H9 (cell line): ENCODE measurements around the gene APOC1. TPM values are rescaled to one million over a fixed set of nuclear protein-coding genes. Genes with fewer than 3 reads are reported as not detected.

Experiments used
- DNase-seq: peaks from one replicate; pipeline ENCODE4 v3.0.0-alpha.2; 2017
- H2AFZ ChIP-seq: one replicate; pipeline ENCODE4 v1.6.1; 2013; ENCODE audit warnings: mild to moderate bottlenecking, low read length, control low read depth, moderate library complexity
- H2AK5ac ChIP-seq: 2 replicates; pipeline ENCODE4 v1.6.1; 2013; ENCODE audit warnings: low read length, control low read depth, mixed read lengths; ENCODE audit not compliant: insufficient read length
- H2BK120ac ChIP-seq: one replicate; pipeline ENCODE4 v1.6.1; 2013; ENCODE audit warnings: low read depth, mild to moderate bottlenecking, low read length, control low read depth, inconsistent platforms; ENCODE audit not compliant: poor library complexity, severe bottlenecking
- H2BK12ac ChIP-seq: 2 replicates; pipeline ENCODE4 v1.6.1; 2013; ENCODE audit warnings: low read length, control low read depth, mixed read lengths, low read depth; ENCODE audit not compliant: insufficient read length
- H2BK15ac ChIP-seq: 2 replicates; pipeline ENCODE4 v1.6.1; 2013; ENCODE audit warnings: low read depth, low read length, control low read depth
- H2BK20ac ChIP-seq: one replicate; pipeline ENCODE4 v1.6.1; 2013; ENCODE audit warnings: low read depth, mild to moderate bottlenecking, low read length, control low read depth, inconsistent platforms; ENCODE audit not compliant: poor library complexity, severe bottlenecking
- H2BK5ac ChIP-seq: 2 replicates; pipeline ENCODE4 v1.6.1; 2013; ENCODE audit warnings: low read length, control low read depth, mixed read lengths; ENCODE audit not compliant: insufficient read length
- H3K14ac ChIP-seq: 2 replicates; pipeline ENCODE4 v1.6.1; 2013; ENCODE audit warnings: low read length, control low read depth; ENCODE audit not compliant: insufficient read depth
- H3K18ac ChIP-seq: 2 replicates; pipeline ENCODE4 v1.6.1; 2013; ENCODE audit warnings: low read depth, mild to moderate bottlenecking, mixed read lengths, low read length, control low read depth; ENCODE audit not compliant: insufficient read length
- H3K23ac ChIP-seq: 2 replicates; pipeline ENCODE4 v1.6.1; 2013; ENCODE audit warnings: low read length, control low read depth, mixed read lengths, low read depth; ENCODE audit not compliant: insufficient read length
- H3K23me2 ChIP-seq: 2 replicates; pipeline ENCODE4 v1.6.1; 2013; ENCODE audit warnings: low read depth, mild to moderate bottlenecking, mixed read lengths, low read length, control low read depth; ENCODE audit not compliant: insufficient read length, poor library complexity, severe bottlenecking
- H3K27ac ChIP-seq: 2 replicates; pipeline ENCODE4 v1.5.1; 2013; ENCODE audit warnings: low read length, control low read depth, mixed read lengths, low read depth; ENCODE audit not compliant: insufficient read length
- H3K27me3 ChIP-seq: 2 replicates; pipeline ENCODE4 v1.6.1; 2013; ENCODE audit warnings: low read length, control low read depth, inconsistent platforms; ENCODE audit not compliant: insufficient read depth
- H3K4ac ChIP-seq: 2 replicates; pipeline ENCODE4 v1.6.1; 2013; ENCODE audit warnings: low read depth, mild to moderate bottlenecking, control low read depth, inconsistent platforms, low read length, moderate library complexity
- H3K4me1 ChIP-seq: 2 replicates; pipeline ENCODE4 v1.6.1; 2013; ENCODE audit warnings: low read length, control low read depth, inconsistent platforms; ENCODE audit not compliant: insufficient read depth
- H3K4me2 ChIP-seq: 2 replicates; pipeline ENCODE4 v1.6.1; 2013; ENCODE audit warnings: low read length, control low read depth, mixed read lengths; ENCODE audit not compliant: insufficient read length, insufficient read depth
- H3K56ac ChIP-seq: 2 replicates; pipeline ENCODE4 v1.6.1; 2013; ENCODE audit warnings: low read depth, mild to moderate bottlenecking, mixed read lengths, low read length, control low read depth; ENCODE audit not compliant: insufficient read length
- H3K79me1 ChIP-seq: 2 replicates; pipeline ENCODE4 v1.6.1; 2013; ENCODE audit warnings: low read depth, mild to moderate bottlenecking, moderate library complexity, low read length, control low read depth, inconsistent platforms; ENCODE audit not compliant: insufficient read depth, poor library complexity, severe bottlenecking
- H3K79me2 ChIP-seq: 2 replicates; pipeline ENCODE4 v1.6.1; 2013; ENCODE audit warnings: low read length, control low read depth, inconsistent platforms; ENCODE audit not compliant: insufficient read depth
- H3K9ac ChIP-seq: 2 replicates; pipeline ENCODE4 v1.6.1; 2013; ENCODE audit warnings: low read length, control low read depth, mixed read lengths; ENCODE audit not compliant: insufficient read length; ENCODE audit errors: extremely low read depth
- H3K9me3 ChIP-seq: one replicate; pipeline ENCODE4 v1.6.1; 2013; ENCODE audit warnings: low read depth, low read length, inconsistent platforms; ENCODE audit not compliant: control insufficient read depth
- H3T11ph ChIP-seq: one replicate; pipeline ENCODE4 v1.6.1; 2013; ENCODE audit warnings: mild to moderate bottlenecking, low read length, control low read depth, inconsistent platforms
- H4K20me1 ChIP-seq: one replicate; pipeline ENCODE4 v1.6.1; 2013; ENCODE audit not compliant: control insufficient read depth, insufficient read length, insufficient read depth
- H4K5ac ChIP-seq: 2 replicates; pipeline ENCODE4 v1.6.1; 2013; ENCODE audit warnings: low read depth, mild to moderate bottlenecking, mixed read lengths, low read length, control low read depth; ENCODE audit not compliant: insufficient read length
- H4K8ac ChIP-seq: replicated peaks from 2 replicates; pipeline ENCODE4 v1.6.1; 2013; ENCODE audit warnings: low read length, control low read depth, mixed read lengths, low read depth; ENCODE audit not compliant: insufficient read length
- H4K91ac ChIP-seq: 2 replicates; pipeline ENCODE4 v1.6.1; 2013; ENCODE audit warnings: low read depth, mild to moderate bottlenecking, moderate library complexity, mixed read lengths, low read length, control low read depth; ENCODE audit not compliant: insufficient read length
- H3K27ac Mint-ChIP-seq, 3 experiments: 2 replicates in 2 of 3; 3 replicates in 1 of 3; pipeline ENCODE4 v1.8.0; 2020 to 2021; ENCODE audit warnings: mixed read lengths in 3 of 3, mild to moderate bottlenecking in 1 of 3, moderate library complexity in 1 of 3
- H3K27me3 Mint-ChIP-seq: 2 replicates; pipeline ENCODE4 v1.8.0; 2021; ENCODE audit warnings: low read depth, mild to moderate bottlenecking, moderate library complexity, mixed read lengths
- H3K36me3 Mint-ChIP-seq, 3 experiments: 2 replicates in 2 of 3; 3 replicates in 1 of 3; pipeline ENCODE4 v1.8.0; 2020 to 2021; ENCODE audit warnings: low read depth in 3 of 3, mixed read lengths in 3 of 3; ENCODE audit not compliant: insufficient read depth in 1 of 3
- H3K4me1 Mint-ChIP-seq, 2 experiments: 2 replicates each; pipeline ENCODE4 v1.8.0; 2020; ENCODE audit warnings: mixed read lengths in 2 of 2
- H3K4me3 Mint-ChIP-seq, 2 experiments: 2 replicates in 1 of 2; 3 replicates in 1 of 2; pipeline ENCODE4 v1.8.0; 2020 to 2021; ENCODE audit warnings: mild to moderate bottlenecking in 2 of 2, mixed read lengths in 2 of 2, moderate library complexity in 1 of 2
- H3K9me3 Mint-ChIP-seq, 2 experiments: 2 replicates in 1 of 2; 3 replicates in 1 of 2; pipeline ENCODE4 v1.8.0; 2020; ENCODE audit warnings: mild to moderate bottlenecking in 2 of 2, mixed read lengths in 2 of 2, moderate library complexity in 1 of 2
- CTCF ChIP-seq: fragments of 200-600 bp; sonication (generic); conservative IDR thresholded peaks from 3 replicates; pipeline ENCODE4 v1.8.0; 2021; ENCODE audit warnings: antibody characterized with exemption, mild to moderate bottlenecking
- WGBS: extraction: QIAGEN DNeasy Blood & Tissue Kit; methylation state at CpG from one replicate; pipeline ENCODE4 v1.1.7; 2013; ENCODE audit warnings: missing lambda C conversion rate, low lambda C conversion rate, mixed read lengths; ENCODE audit not compliant: insufficient read length; ENCODE audit errors: extremely low coverage; 5-methylcytosine and 5-hydroxymethylcytosine counted together
- total RNA-seq: library from RNA; stranded (reverse); gene quantifications from 2 replicates; pipeline ENCODE4 v1.2.1, GENCODE V29; 2021

APOC1 gene
- total RNA-seq, 1 experiment from 2014 or later = 78.1 TPM

DNA sequence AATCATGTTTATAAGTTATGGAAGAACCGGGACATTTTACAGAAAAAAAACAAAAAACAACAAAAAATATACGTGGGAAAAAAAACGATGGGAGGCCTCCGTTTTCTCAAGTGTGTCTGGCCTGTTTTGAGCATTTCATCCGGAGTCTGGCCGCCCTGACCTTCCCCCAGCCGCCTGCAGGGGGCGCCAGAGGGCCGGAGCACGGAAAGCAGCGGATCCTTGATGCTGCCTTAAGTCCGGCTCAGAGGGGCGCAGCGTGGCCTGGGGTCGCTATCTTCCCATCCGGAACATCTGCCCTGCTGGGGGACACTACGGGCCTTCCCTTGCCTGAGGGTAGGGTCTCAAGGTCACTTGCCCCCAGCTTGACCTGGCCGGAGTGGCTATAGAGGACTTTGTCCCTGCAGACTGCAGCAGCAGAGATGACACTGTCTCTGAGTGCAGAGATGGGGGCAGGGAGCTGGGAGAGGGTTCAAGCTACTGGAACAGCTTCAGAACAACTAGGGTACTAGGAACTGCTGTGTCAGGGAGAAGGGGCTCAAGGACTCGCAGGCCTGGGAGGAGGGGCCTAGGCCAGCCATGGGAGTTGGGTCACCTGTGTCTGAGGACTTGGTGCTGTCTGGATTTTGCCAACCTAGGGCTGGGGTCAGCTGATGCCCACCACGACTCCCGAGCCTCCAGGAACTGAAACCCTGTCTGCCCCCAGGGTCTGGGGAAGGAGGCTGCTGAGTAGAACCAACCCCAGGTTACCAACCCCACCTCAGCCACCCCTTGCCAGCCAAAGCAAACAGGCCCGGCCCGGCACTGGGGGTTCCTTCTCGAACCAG lies 10.6 kb upstream of the APOC1 start:
- Histone ChIP-seq H2BK120ac (no peak overlapping the region), H3K4me2 (peak overlapping the region; percentile 13), H3K23ac (no peak overlapping the region), H3T11ph (no peak overlapping the region), H3K18ac (no peak overlapping the region), H3K9ac (no peak overlapping the region), H3K4me1 (no peaks in the 10 kb centered on the region), H3K79me2 (no peaks in the 10 kb centered on the region; the same call in 1 of the 2 replicates), H3K79me1 (no peaks in the 10 kb centered on the region), H4K8ac (no peak overlapping the region), H3K9me3 (no peaks in the 10 kb centered on the region), H3K23me2 (no peaks in the 10 kb centered on the region), H2BK20ac (no peak overlapping the region), H2BK15ac (no peak overlapping the region), H2AFZ (no peak overlapping the region), H3K4ac (no peak overlapping the region), H3K14ac (no peak overlapping the region), H2AK5ac (no peak overlapping the region), H3K27ac (no peak overlapping the region), H4K91ac (no peak overlapping the region), H3K27me3 (no peaks in the 10 kb centered on the region), H4K5ac (no peak overlapping the region), H4K20me1 (no peaks in the 10 kb centered on the region), H2BK12ac (no peak overlapping the region), H3K56ac (no peak overlapping the region), H2BK5ac (no peak overlapping the region)
- H3K36me3 Mint-ChIP-seq = peaks cover 26 to 68% (median 53%) of the 10 kb centered on the region in 3 experiments; a peak in 6 of 7 replicates
- TF ChIP-seq CTCF = peak; percentile 99
- no peaks in the 10 kb centered on the region for H3K27me3 Mint-ChIP-seq
- no peaks in the 10 kb centered on the region for H3K9me3 Mint-ChIP-seq
- no CpG with 5 or more reads among the region's 24 CpGs for WGBS
- peaks cover 11 to 27% of the 10 kb centered on the region in 2 experiments for H3K4me1 Mint-ChIP-seq
- DNase-seq = peak; percentile 84
- peak overlapping the region in 1 of 2 experiments; percentile 55; a peak in 1 of 5 replicates for H3K4me3 Mint-ChIP-seq
- no peak overlapping the region; a peak in 1 of 7 replicates for H3K27ac Mint-ChIP-seq
